ENCODE results near the gene ADCY7. TPM values are rescaled to one million over a fixed set of nuclear protein-coding genes. Genes with fewer than 3 reads are reported as not detected.

Gene ADCY7
- total and polyA plus RNA-seq, 4 donors: 20.9 to 105 (median 38.5) TPM

DNA sequence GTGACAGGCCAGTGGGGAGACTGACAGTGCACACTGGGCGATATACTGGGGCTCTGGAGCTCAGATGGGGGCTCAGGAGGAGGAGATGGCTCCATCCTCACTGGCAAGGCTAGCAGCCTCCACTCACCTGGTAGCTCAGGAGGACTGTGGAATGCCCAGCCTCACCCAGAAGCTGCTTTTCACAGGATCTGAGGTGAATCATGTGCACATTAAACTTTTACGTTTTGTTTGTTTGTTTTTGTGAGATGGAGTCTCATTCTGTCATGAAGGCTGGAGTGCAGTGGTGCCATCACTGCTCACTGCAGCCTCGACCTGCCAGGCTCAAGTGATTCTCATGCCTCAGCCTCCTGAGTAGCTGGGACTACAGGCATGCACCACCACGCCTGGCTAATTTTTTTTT, 28.6 kb downstream of the ADCY7 start:
- Histone ChIP-seq H3K27ac (ENCODE audit: low read depth in 1 of 2, low read length in 1 of 2) (no peak overlapping the region), H3K27me3 (ENCODE audit: control insufficient read depth in 3 of 3, insufficient read depth in 3 of 3, low read length in 2 of 3) (no peaks in the 10 kb centered on the region), H3K4me1 (ENCODE audit: control insufficient read depth in 5 of 5, insufficient read depth in 5 of 5, low read length in 5 of 5) (no peaks in the 10 kb centered on the region), H3K9ac (ENCODE audit: insufficient read depth in 1 of 2, low read length in 2 of 2) (no peak overlapping the region), H3K9me3 (ENCODE audit: control insufficient read depth in 4 of 4, insufficient read depth in 3 of 4, low read length in 3 of 4) (no peaks in the 10 kb centered on the region), H3K36me3 (ENCODE audit: control insufficient read depth in 4 of 4, insufficient read depth in 4 of 4, low read length in 4 of 4) (peaks cover 0 to 40% (median 0%) of the 10 kb centered on the region in 4 donors), H3K4me3 (no peak overlapping the region)
- TF ChIP-seq, protein P1, sequence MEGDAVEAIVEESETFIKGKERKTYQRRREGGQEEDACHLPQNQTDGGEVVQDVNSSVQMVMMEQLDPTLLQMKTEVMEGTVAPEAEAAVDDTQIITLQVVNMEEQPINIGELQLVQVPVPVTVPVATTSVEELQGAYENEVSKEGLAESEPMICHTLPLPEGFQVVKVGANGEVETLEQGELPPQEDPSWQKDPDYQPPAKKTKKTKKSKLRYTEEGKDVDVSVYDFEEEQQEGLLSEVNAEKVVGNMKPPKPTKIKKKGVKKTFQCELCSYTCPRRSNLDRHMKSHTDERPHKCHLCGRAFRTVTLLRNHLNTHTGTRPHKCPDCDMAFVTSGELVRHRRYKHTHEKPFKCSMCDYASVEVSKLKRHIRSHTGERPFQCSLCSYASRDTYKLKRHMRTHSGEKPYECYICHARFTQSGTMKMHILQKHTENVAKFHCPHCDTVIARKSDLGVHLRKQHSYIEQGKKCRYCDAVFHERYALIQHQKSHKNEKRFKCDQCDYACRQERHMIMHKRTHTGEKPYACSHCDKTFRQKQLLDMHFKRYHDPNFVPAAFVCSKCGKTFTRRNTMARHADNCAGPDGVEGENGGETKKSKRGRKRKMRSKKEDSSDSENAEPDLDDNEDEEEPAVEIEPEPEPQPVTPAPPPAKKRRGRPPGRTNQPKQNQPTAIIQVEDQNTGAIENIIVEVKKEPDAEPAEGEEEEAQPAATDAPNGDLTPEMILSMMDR (IDR thresholded peaks at IDR 0.05; ENCODE audit: control extremely low read depth, extremely low read depth): no peak
- no peak for ATAC-seq (ENCODE audit: insufficient read depth, low FRiP score)
- no peak for DNase-seq
- 90 to 92% methylated on average over 4 of the region's 4 CpGs for WGBS, 2 donors

DNA sequence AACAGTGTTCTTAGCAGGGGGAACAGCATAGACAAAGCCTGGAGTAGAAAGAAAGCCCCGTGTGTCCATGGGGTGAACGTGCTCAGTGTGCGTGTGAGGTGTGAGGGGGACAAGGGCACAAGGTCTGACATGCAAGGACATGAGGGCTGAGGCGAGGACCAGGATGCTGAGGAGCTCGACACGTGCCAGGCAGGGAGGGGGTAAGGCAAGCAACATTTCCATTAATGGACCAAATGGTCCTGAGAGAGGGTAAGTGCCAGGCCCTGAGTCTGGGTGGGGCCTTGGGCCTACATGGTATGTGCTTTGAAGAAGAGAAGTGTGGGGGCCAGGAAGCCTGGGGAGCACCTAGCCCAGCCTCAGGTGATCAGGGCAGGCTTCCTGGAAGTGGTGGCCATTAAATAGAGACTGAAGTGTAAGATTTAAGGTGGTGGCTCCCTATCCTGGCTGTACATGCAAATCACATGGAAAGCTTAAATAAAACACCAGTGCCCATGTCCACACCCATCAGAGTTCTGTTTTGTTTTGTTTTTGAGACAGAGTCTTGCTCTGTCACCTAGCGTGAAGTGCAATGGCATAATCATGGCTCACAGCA, 29.3 kb downstream of the ADCY7 start:
- no peak for DNase-seq
- no peaks in the 10 kb centered on the region for H3K9me3 ChIP-seq (ENCODE audit: control insufficient read depth in 4 of 4, insufficient read depth in 3 of 4, low read length in 3 of 4)
- TF ChIP-seq, protein P1 (IDR thresholded peaks at IDR 0.05; ENCODE audit: control extremely low read depth, extremely low read depth): no peak
- no peak for ATAC-seq (ENCODE audit: insufficient read depth, low FRiP score)
- WGBS, 2 donors: 96 to 98% methylated on average over 7 of the region's 7 CpGs
- H3K9ac ChIP-seq (ENCODE audit: insufficient read depth in 1 of 2, low read length in 2 of 2): no peak overlapping the region
- H3K36me3 ChIP-seq (ENCODE audit: control insufficient read depth in 4 of 4, insufficient read depth in 4 of 4, low read length in 4 of 4): peaks cover 0 to 41% (median 0%) of the 10 kb centered on the region in 4 donors
- no peaks in the 10 kb centered on the region for H3K4me1 ChIP-seq (ENCODE audit: control insufficient read depth in 5 of 5, insufficient read depth in 5 of 5, low read length in 5 of 5)
- no peaks in the 10 kb centered on the region for H3K27me3 ChIP-seq (ENCODE audit: control insufficient read depth in 3 of 3, insufficient read depth in 3 of 3, low read length in 2 of 3)
- no peak overlapping the region for H3K27ac ChIP-seq (ENCODE audit: low read depth in 1 of 2, low read length in 1 of 2)
- no peak overlapping the region for H3K4me3 ChIP-seq

DNA sequence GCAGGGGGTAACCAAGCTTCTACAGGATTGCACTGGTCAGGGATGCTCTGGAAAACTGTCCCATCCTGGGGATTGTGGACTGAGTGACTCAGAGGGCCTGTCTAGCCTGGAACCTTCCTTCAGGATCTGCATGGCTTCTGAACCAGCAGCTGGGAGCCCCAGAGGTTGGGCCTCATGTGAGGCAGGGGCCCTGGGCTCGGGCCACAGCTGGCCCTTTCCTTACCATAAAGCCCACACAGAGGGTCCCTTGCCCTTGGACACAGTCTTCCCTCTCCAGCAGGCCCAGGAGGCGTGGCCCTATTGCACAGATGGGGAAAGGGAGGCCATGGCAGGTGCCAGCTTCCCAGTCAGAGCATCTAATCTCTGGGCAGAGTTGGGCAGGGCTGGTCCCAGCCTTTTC, 30.5 kb downstream of the ADCY7 start:
- TF ChIP-seq, protein P1 (IDR thresholded peaks at IDR 0.05; ENCODE audit: control extremely low read depth, extremely low read depth): no peak
- ATAC-seq (ENCODE audit: insufficient read depth, low FRiP score) (no peak), DNase-seq (no peak)
- Histone ChIP-seq H3K27me3 (ENCODE audit: control insufficient read depth in 3 of 3, insufficient read depth in 3 of 3, low read length in 2 of 3) (no peaks in the 10 kb centered on the region), H3K4me1 (ENCODE audit: control insufficient read depth in 5 of 5, insufficient read depth in 5 of 5, low read length in 5 of 5) (no peaks in the 10 kb centered on the region), H3K9ac (ENCODE audit: insufficient read depth in 1 of 2, low read length in 2 of 2) (no peak overlapping the region), H3K4me3 (no peak overlapping the region), H3K27ac (ENCODE audit: low read depth in 1 of 2, low read length in 1 of 2) (no peak overlapping the region), H3K36me3 (ENCODE audit: control insufficient read depth in 4 of 4, insufficient read depth in 4 of 4, low read length in 4 of 4) (peaks cover 0 to 46% (median 0%) of the 10 kb centered on the region in 4 donors), H3K9me3 (ENCODE audit: control insufficient read depth in 4 of 4, insufficient read depth in 3 of 4, low read length in 3 of 4) (no peaks in the 10 kb centered on the region)
- 98 to 100% methylated on average over 2 of the region's 2 CpGs for WGBS, 2 donors

Measured in lung (tissue), 12 donors.